Right kidney (tissue), 1 donor: ENCODE results near the gene LRRC59.
A peak's percentile ranks its signal among the peaks of the same experiment; 100 is the strongest.
"Not testable (repeated sequence)": the region's sequence is repeated elsewhere in the genome, so short reads cannot be mapped to it uniquely, and the experiment has no call there.

Source experiments
- DNase-seq: peaks from one replicate; pipeline ENCODE4 v3.0.0-alpha.2; 2016

LRRC59 gene

DNA sequence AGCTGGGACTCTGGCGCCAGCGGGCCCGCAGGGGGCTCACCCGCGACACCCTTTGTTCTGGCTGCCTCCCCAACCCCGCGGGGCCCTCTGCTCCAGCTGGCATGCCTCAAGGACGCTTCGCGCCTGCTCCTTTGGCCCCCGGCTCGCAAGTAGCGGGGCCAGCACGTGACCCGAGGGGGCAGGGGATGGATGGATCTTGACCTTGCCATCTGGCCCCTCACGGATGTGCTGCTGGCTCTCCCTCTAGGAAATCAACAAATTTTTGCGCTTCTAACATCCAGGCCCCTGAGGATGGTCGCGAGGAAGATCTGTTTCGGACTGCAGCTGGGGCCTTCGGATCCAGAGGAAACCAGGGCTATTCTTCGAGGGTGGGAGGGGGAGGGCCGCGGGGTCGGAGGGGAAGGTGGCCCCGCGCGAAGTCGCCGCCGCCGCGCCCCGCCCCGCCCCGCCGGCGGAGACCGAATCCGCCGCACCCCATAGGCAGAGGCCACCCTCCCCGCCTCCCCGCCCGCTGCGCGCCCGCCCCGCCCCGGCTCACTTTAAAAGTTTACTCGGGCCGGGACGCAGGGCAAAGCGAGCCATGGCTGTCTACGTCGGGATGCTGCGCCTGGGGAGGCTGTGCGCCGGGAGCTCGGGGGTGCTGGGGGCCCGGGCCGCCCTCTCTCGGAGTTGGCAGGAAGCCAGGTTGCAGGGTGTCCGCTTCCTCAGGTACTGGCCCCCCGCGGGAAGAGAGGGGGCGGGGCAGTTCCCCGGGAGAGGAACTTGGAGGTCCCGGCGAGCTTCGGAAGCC lies 28.6 kb upstream of the LRRC59 start, which contains the start of gene ACSF2:
ACSF2 (plus strand) TSS at position 537 of the 790 bp plus-strand sequence; CDS start at position 581, 44 bp downstream.
- DNase-seq = peak; percentile 74

DNA sequence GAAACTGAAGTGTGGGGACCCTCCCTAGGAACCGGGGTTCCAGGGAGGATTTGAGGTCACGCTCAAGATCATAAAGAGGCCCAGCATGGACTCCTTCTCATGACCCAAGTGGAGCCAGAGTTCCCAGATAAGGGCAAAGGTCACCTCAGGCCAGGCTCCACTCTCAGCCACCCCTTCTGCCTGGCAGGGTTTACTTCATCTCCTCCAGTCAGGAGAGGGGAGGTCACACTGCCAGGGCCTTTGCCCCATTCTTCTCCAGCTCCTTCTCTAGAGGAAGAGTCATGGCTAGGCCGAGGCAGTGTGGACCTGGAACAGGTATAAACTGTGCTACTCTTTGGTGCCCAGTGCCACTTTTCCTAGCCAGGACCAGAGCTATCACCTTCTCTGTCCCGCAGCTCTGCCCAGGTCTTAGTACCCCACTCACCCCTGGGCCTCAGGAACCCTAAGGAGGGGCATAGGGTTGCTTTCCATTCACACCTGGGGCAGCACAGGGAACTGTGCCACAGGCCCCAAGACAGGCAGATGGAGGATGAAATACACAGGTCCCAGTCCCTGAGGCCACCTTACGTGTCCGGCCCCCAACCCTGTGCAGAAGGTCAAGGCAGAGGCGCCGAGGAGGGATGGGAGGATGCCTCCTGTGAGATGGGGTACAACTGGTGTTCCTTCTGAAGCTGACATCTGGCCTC lies 27.8 kb upstream of the LRRC59 start:
- DNase-seq = no peak

DNA sequence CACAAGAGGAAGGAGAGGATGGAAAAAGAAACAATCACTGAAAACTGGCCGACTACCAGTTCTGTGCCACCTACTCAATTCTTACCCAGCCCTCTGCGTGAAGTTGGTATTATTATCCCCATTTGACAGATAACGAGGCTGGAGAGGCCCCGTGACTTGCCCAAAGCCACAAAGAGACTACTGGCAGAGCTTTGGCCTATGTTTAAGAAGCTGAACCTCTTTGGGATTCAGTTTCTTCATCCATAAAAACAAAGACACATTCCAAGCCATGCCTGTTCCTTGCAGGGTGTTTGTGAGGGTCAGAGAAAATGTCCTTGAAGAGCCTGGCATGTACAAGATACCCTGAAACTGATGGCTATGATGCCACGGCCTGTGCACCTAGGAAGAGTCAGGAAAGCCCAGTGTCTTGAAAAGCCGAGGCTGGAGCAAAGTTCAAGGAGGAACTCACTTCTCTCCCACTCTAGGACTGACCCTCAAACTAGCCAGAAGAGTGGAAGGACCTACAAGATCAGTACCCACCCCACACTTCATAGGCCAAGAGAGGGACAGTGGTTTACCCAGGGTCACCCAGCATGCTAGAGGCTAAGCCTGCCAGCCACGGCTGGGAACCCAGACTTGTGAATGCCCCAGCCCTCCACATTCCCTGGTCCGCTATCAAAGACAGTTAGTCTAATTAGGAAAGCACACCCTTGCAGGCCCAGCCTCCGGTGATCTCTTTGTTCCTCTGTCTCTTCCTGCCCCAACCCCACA lies 27.1 kb upstream of the LRRC59 start:
- no peak for DNase-seq

DNA sequence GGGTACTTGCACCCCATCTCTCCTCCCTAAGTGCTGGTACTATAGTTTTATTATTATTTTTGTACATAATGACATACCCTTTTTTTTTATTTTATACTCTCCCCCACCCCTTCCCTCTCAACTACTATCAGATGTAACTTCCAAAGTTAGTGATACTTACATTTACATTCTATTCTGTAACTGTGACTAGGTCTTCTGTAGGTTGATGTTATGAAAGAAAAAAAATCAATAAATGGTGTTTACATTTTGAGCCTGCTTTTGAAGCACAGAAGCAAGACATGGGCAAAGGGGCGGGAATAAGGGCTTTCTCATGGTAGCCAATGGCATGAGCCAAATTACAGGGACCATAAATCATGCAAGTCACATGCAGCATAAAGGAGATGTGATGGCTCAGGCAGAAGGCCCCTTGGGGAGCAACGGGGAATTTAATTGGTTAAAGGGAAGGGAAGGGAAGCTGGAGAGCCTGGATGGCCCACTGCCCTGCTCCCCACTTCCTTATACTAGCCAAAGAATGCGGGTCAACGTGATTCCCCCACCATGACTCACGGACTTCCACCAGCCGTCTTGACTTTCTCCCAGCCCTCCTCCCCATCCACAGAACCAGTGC lies 26.3 kb upstream of the LRRC59 start:
- DNase-seq = no peak

DNA sequence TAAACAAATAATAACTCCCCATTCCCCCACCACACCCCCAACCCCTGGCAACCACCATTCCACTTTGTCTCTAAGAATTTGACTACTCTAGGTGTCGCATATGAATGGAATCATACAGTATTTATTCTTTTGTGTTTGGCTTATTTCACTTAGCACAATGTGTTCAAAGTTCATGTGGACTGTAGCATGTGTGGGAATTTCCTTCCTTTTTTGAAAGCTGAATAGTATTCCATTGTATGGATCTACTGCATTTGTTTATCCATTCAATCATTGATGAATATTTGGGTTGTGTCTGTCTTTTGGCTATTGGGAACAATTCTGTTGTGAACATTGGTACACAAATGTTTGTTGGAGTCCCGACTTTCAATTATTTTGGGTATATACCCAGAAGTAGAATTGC lies 25.4 kb upstream of the LRRC59 start:
- DNase-seq = no peak

DNA sequence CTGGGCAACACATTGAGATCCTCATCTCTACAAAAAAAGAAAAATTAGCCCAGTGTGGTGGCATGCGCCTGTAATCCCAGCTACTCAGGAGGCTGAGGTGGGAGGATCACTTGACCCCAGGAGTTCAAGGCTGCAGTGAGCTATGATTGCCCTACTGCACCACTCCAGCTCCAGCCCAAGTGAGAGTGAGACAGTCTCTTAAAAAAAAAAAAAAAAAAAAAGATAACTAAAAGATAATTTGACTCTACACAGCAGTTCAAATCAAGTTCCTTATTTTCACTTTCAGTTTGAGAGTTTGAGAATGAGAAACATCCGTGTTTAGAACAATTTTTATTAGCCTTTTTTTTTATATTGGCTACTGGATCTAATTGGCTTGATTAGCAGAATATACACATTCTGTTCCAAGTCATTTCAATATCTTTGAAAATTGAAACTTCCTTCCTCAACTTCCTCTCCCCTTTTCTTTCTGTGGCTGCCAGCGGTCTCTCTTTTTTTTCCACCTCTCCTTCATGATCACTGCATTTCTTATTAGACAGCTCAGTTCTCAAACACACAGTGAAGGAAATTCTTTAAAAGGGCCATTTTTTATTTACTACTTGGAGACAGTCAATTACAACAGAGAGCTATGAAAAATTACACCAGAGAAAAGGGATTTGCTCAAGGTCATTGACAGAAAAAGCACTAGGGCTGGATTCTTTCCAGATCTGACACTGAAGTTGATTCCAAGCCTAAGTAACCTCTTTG lies 24.2 kb upstream of the LRRC59 start:
- no peak for DNase-seq

DNA sequence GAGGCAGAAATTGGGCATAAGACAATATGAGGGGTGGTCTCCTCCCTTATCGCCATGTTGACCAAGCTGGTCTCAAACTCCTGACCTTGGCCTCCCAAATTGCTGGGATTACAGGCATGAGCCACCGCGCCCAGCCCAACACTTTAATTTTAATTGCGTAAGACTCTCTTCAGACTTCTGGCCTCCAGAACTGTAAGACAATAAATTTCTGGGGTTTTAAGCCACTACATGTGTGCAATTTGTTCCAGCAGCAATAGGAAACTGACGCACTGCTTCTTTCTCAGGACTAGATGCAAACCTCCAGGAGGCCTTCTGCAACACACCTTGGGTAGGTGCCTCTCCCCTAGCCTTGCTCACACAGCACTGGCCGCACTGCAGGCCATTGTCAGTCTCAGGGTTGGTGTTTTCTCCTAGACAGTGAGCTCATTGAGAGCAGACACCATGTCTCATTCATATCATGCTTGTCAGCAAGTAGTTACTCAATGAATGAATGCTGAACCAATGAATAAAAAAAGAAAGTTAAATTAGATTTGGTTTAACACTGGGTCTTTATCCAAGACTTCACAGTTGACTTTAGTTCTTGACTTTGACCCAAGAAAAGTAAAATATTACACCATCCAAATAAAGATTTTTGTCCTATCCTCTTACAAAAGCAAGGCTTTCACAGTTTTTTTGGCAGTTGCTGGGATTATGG lies 23.2 kb upstream of the LRRC59 start:
- DNase-seq = no peak

DNA sequence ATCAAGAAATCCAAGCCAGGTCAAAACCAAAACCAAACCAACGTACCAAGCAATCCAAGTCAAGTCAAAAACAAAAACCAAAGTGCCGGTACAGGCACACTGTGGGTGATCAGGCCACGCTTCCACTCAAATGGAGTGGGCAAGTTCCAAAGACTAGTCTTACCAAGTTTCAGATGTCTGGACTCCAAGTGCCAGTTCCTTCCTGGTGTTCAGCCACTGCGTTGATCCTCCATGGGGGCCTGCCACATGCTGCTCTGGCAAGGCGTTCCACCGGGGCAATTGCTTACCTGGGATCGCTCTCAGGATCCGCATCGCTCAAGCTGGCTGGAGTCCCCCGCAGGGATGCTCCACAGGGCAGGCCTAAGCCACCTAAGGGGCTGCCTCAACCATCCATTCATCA lies 22.3 kb upstream of the LRRC59 start:
- DNase-seq = not testable (repeated sequence)

DNA sequence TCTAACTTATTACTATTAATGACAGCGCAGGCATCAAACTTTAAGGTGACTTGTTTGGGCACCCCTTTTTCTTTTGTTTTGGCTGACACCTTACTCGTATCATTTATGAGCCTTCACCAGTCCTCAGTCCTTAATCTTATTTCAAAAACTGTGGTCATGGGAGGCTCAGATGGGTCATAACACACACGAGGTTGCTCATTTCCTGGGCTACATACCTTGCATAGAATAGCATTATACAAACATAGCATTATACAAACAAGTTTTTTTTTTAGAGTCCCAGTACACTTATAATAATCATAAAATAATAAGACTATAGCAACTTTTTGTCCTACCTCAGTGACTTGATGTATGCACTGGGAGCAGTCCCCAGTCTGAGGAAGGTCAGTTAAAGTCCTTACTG lies 17.5 kb upstream of the LRRC59 start:
- no peak for DNase-seq

DNA sequence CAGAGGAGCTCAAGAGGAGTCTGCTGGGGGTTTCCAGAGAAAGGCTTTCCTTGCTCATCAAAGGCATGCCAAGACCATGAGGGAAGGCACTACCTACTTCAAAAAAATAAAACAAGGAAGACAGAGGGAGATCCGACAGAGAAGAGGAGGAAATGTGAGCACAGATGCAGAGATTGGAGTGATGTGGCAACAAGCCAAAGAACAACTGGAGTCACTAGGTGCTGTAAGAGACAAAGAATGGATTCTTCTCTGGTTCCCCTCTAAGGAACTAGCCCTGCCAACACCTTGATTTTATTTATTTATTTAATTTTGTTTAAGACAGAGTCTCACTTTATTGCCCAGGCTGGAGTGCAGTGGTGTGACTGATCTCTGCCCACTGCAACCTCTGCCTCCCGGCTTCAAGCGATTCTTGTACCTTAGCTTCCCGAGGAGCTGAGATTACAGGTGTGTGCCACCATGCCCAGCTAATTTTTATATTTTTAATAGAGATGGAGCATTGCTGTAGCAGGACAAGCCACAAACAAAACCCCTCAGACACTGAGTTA lies 14.9 kb upstream of the LRRC59 start:
- DNase-seq = no peak

DNA sequence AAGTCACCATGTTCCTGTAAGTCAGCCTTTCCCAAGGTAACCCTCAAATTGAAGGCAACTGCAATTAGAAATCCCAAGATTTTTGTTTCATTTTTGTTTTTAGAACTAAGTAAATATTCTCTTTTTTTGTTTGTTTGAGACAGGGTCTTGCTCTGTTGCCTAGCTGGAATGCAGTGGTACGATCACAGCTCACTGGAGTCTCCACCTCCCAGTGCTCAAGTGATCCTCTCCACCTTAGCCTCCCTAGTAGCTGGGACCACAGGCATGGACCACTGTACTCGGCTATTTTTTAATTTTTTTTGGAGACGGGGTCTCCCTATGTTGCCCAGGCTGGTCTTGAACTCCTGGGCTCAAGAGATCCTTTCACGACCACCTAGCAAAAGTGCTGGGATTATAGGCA lies 10.6 kb upstream of the LRRC59 start:
- DNase-seq = no peak

DNA sequence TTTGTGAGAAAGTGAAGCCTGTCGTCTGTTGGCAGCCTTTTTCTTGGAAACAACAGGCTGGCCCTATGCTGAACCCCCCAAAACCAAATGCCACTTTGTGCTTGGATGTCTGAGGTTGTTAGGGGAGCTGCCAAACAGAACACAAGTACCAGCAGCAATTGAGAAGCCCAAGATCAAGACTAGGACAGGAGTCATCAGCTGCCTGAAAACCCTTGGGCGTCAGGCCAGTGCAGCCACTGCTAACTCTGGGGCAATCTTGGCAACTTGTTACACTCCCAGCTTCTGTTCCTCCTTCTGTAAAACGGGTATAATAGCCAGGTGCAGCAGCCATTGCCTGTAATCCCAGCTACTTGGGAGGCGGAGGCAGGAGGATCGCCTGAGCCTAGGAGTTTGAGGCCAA lies 9.3 kb upstream of the LRRC59 start:
- no peak for DNase-seq

DNA sequence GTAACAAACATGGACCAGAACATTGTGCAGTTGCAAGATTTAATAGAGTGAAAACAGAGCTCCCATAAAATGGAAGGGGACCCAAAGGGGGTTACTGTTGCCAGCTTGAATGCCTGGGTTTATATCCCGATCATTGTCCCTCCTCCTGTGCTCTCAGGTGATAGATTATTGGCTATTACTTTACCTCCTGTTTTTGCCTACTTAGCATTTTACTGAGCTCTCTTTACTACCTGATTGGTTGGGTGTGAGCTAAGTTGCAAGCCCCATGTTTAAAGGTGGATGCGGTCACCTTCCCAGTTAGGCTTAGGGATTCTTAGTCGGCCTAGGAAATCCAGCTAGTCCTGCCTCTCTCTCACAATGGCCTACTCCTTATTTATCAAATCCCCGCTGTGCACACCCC lies 8.0 kb upstream of the LRRC59 start:
- not testable (repeated sequence) for DNase-seq

DNA sequence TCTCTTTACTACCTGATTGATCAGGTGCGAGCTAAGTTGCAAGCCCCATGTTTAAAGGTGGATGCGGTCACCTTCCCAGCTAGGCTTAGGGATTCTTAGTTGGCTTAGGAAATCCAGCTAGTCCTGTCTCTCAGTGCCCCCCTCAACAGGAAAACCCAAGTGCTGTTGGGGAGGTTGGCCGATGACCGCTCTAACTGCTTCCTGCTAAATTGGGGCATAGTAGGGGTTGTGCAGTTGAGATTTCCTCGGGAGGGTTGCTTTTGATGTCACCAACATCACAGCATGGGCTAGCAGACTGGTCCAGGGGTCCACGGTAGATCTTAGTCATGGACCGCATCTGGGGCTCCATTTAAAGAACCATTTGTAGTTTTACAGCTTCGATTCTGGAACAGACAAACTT lies 2.3 kb upstream of the LRRC59 start:
- DNase-seq = not testable (repeated sequence)

DNA sequence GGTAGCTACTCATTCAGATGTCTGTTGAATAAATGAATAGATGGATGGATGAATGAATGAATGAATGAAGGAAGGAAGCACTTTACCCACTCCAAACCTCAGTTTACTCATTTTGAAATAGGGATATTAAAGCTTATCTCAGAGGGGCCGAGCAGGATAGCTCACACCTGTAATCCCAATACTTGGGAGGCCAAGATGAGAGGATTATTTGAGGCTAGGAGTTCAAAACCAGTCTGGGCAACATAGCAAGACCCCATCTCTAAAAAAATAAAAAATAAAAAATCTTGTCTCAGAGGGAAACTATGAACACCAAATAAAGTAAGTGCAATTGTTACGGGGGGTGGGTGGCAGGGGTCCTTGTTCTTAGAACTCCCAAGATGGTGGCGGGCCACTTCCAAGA lies 1.3 kb upstream of the LRRC59 start:
- not testable (repeated sequence) for DNase-seq

DNA sequence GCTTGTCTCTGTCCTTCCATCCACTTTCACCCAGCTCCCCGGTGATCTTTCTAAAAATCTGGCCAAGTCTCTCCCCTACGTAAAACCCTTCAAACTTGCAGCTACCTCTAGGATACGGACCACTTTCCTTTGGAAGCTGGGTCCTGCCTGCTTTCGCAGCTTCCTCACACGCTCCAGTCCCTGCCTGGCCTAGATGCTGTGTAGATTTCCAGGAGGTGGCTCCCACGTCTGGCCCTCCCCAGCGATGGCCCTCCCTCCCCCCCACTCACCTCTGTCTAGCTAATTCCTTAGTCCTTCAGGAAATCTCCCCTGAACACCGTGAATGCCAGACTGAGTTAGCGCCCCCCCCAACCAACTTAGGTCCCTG lies 579 bp upstream of the LRRC59 start:
- DNase-seq = no peak

DNA sequence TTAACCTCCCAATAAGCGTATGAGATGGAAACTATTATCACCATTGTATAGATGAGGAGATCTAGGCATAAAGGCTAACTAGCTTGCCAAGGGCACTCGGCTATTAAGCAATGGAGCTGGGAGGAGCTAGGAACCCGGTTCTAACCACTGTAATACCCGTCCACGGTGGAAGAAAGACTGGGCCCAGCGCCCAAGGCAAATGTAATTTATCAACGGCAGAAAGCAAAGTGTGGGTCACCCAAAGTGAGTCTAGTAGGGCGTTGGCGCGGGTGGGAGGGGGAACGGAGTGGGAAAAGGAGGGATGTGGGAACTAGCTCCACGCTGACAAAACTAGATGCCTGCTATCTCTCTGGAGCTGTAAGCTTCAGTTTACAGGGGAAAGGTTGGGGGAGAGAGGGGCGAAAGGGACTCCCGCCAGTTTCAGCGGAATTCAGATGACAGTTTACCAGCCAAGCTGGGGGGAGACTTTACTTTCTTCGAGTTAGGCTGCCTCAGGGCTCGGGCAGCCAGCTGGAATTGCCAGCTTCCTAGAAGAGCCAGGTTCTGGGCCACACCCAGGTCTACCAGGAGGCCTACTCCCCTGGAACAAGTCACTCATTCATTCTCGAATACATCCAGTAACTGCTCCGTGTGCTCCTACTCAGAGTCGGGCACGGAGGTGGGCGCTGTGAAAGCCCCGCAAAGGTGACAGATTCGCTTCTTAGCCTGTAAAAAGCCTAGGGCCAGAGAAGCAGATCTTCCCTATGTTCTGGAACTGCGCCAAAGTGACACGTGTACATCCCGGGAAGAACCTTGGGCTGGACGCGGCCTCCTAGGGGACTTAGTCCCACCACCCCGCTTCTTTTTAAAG lies 837 bp downstream of the LRRC59 start:
- DNase-seq = no peak

DNA sequence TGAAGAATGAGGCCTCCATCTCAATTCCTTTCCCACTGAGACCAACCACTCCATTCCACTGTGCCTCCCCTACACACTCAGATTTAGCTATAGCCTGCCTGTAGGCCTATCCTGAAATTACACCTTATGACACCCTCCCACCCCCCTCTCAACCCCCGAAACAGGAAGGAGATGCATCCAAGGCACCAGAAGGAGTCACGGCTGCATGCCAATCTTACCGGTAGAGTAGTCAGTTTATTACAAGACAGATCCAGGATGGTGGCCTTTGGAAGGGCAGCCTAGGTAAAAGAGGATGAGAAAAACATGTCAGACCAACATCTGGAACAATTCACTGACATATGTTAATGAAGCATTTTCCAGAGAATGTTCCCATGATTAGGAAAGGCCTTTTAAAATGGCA lies 2.6 kb downstream of the LRRC59 start:
- no peak for DNase-seq

DNA sequence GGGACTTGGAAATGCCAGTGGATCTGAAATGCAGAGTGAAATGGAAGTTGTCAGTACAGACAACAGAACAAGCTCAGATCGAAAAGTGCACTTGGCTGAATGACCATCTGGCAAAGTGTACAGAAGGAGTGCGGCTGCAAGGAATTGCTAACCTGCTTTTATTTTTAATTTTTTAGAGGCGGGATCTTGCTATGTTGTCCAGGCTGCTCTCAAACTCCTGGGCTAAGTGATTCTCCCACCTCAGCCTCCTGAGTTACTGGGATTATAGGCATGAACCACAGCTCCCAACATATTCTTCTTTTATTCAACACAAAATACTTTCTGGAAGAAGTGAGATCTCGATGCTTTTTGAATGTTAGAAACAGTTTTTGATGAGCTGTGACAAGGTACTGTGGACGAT lies 3.6 kb downstream of the LRRC59 start:
- no peak for DNase-seq

DNA sequence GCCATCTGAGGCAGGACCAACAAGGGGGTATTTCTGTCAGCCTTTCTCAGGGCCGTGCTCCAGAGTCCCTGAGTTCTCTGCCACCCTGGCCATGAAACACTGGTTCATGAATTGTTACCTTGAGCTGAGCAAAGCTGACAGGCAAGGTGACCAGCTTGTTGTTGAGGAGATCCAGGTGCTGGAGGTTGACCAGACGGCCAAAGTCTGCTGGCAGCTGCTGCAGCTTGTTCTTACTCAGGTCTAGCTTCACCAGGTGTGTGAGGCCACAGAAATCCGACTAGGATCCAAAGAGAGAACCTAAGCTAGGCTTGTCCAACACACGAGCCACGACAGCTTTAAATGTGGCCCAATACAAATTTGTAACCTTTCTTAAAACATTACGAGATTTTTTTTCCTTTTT lies 4.7 kb downstream of the LRRC59 start:
- DNase-seq = no peak
